Lower leg skin (tissue), 3 donors: ENCODE results near the gene DMPK.

Source experiments
- CTCF ChIP-seq, 3 donors: fragments of 450-650 bp; IDR thresholded peaks; one replicate each; pipeline ENCODE4 v1.5.1; 2016; ENCODE audit warnings: antibody characterized with exemption in 3 of 3, mild to moderate bottlenecking in 3 of 3, moderate library complexity in 2 of 3
- POLR2A ChIP-seq, 2 donors: fragments of 450-650 bp; IDR thresholded peaks; one replicate each; pipeline ENCODE4 v1.6.1; 2016 to 2017; ENCODE audit warnings: antibody characterized with exemption in 2 of 2, mild to moderate bottlenecking in 1 of 2, moderate library complexity in 1 of 2

DNA sequence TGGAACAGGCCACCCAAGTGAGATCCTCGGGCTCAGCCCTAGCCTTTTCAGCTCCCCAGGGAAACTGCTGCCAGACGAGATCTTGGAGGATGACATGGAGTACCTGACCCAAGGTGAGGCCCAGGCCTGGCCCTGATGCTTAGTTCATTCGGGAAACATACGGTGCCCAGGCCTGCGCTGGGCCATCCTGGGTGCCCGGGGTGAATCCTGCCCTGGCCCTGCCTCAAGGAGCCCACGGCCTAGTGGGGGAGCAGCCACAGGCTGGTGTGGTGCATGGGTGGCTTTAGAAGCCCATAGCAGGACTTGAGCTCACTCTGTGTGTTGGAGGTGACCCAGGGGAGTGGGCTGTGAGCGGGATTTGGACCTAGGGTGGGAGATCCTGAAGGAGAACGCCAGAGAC, 23.4 kb downstream of the DMPK start:
- TF ChIP-seq POLR2A (IDR thresholded peaks at IDR 0.05) (no peak), CTCF (IDR thresholded peaks at IDR 0.05) (no peak)
